Bronchial epithelial cell (primary cell): ENCODE results near the gene CAPN8. TPM values are rescaled to one million over a fixed set of nuclear protein-coding genes. Genes with fewer than 3 reads are reported as not detected.

Source experiments
- DNase-seq: peaks from one replicate; pipeline ENCODE4 v3.0.0-alpha.2; 2010; ENCODE audit warnings: low read depth
- FAIRE-seq: peaks from 2 replicates; lab custom pipeline; 2011; peaks lifted over from hg19 to GRCh38; lab: Jason Lieb, UNC
- H3K27me3 ChIP-seq: 2 replicates; pipeline ENCODE4 v1.5.1; 2011; ENCODE audit warnings: low read length; ENCODE audit not compliant: control insufficient read depth, insufficient read depth
- H3K36me3 ChIP-seq: 2 replicates; pipeline ENCODE4 v1.5.1; 2011; ENCODE audit warnings: low read length; ENCODE audit not compliant: control insufficient read depth, insufficient read depth
- H3K4me3 ChIP-seq: 2 replicates; pipeline ENCODE4 v1.5.1; 2011; ENCODE audit warnings: mild to moderate bottlenecking, low read depth, low read length, control low read depth
- total RNA-seq: library from RNA; depleted of rRNA; stranded (reverse); fragments of >200 nt; gene quantifications from 2 replicates; pipeline ENCODE4 v1.2.1, GENCODE V29; 2014
- TF ChIP-seq, protein P1 (sequence below): IDR thresholded peaks from 2 replicates; pipeline ENCODE4 v1.5.1; 2011; ENCODE audit warnings: mild to moderate bottlenecking, moderate library complexity, low read length, control low read depth, inconsistent platforms; ENCODE audit not compliant: insufficient read depth, severe bottlenecking

Gene CAPN8
- total RNA-seq, 1 donor from 2014 or later: under 0.01 TPM

GRCh38 chr1:223703668-223704013 lies 38.1 kb upstream of the CAPN8 start:
- no peaks in the 10 kb centered on the region for H3K36me3 ChIP-seq
- TF ChIP-seq, protein P1, sequence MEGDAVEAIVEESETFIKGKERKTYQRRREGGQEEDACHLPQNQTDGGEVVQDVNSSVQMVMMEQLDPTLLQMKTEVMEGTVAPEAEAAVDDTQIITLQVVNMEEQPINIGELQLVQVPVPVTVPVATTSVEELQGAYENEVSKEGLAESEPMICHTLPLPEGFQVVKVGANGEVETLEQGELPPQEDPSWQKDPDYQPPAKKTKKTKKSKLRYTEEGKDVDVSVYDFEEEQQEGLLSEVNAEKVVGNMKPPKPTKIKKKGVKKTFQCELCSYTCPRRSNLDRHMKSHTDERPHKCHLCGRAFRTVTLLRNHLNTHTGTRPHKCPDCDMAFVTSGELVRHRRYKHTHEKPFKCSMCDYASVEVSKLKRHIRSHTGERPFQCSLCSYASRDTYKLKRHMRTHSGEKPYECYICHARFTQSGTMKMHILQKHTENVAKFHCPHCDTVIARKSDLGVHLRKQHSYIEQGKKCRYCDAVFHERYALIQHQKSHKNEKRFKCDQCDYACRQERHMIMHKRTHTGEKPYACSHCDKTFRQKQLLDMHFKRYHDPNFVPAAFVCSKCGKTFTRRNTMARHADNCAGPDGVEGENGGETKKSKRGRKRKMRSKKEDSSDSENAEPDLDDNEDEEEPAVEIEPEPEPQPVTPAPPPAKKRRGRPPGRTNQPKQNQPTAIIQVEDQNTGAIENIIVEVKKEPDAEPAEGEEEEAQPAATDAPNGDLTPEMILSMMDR: no peak
- DNase-seq (no peak), FAIRE-seq (no peak)
- H3K4me3 ChIP-seq: no peak overlapping the region
- no peaks in the 10 kb centered on the region for H3K27me3 ChIP-seq

DNA sequence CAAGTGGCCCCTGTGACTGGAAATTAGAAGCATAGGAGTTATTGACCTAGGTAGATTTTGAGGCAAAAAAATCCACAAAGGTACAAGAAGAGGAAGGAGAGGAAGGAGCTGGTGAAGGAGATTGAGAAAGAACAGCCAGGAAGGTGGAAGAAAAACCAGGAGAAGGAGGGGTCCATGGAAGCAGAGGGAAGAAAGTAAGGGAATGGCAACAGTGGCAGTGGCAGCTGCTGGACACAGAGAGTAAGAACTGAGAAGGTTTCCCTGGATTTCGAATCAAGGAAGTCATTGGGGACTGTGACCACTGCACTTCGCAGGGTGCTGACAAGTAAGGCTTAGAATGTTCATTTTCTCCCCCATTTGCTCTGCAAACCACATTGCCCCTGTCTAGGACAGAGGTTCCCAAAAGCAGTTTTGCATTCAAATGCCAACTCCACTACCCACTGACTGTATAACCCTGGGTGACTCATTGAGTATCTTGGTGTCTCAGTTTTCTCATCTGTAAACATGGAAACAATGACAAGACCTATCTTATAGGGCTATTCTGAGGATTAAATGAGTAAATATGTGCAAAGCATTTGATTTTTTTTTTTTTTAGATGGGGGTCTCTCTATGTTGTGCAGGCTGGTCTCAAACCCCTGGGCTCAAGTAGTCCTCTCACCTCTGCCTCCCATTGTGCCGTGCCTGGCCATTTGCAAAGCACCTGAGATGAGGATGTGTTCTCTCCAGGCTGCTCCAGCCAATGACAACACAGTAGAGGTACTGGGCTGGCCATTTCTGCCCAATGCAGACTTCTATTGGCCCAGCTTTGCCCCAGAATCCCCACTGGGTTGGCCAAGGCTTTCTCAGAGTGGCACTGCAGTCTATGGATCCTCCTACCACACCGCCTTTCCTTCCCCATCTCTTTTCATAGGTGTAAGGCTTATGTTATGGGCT lies 37.5 kb upstream of the CAPN8 start:
- TF ChIP-seq, protein P1: no peak
- no peaks in the 10 kb centered on the region for H3K27me3 ChIP-seq
- no peaks in the 10 kb centered on the region for H3K36me3 ChIP-seq
- peak; percentile 81 for DNase-seq
- no peak for FAIRE-seq
- no peak overlapping the region for H3K4me3 ChIP-seq

DNA sequence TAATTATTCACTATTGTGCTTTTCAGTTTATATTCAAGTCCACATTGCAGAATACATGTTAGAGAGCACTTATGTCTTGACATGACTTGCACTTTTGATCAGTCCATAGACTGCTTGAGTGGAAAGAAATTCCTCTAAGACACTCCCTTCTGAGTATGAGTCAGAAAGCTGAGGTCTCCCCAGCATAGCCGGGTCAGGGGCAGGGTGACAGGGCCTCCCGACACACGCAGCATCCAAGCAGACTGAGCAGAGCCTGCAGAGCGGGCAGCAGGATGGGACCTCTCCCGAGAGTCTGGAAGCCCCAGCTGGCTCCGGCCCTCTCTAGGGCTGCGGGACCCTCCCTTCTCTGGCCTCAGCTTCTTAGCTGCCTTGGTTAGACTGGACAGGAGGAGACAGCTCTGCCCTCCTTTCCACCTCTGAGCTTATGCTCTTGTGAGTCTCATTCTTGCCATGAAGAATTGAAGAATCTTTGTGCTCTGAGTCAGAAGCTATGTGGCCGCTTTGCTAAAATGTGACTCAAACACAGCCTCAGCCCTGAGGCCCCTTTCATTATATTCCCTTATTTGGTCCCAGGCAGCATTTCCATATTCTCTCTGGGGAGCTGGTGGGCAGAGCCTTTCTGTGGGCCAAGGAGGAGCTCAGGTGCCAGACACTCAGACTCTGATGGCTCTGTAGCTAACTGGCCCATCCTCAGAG lies 35.6 kb upstream of the CAPN8 start:
- no peak overlapping the region for H3K4me3 ChIP-seq

GRCh38 chr1:223700388-223700918 lies 35.0 kb upstream of the CAPN8 start:
- Histone ChIP-seq H3K27me3 (no peaks in the 10 kb centered on the region), H3K36me3 (no peaks in the 10 kb centered on the region), H3K4me3 (no peak overlapping the region)
- DNase-seq (no peak), FAIRE-seq (no peak)
- TF ChIP-seq, protein P1: no peak

More for the DNA sequence above, 35.6 kb upstream of the CAPN8 start:
- TF ChIP-seq, protein P1: no peak
- no peaks in the 10 kb centered on the region for H3K27me3 ChIP-seq
- H3K36me3 ChIP-seq: no peaks in the 10 kb centered on the region
- peak; percentile 97 for DNase-seq
- FAIRE-seq: no peak

GRCh38 chr1:223695941-223696340 lies 30.4 kb upstream of the CAPN8 start:
- Histone ChIP-seq H3K4me3 (no peak overlapping the region), H3K36me3 (no peaks in the 10 kb centered on the region), H3K27me3 (no peaks in the 10 kb centered on the region)
- no peak for DNase-seq
- TF ChIP-seq, protein P1: no peak
- FAIRE-seq: no peak
